NB4 (cell line): ENCODE results near the gene CFAP97D1.

Experiments used
- MAX ChIP-seq: IDR thresholded peaks from 2 replicates; pipeline ENCODE4 v1.6.1; 2011; ENCODE audit warnings: low read depth, low read length
- TF ChIP-seq, protein P1 (sequence below): IDR thresholded peaks from one replicate; pipeline ENCODE4 v1.5.1; 2012; ENCODE audit warnings: low read depth, low read length

DNA sequence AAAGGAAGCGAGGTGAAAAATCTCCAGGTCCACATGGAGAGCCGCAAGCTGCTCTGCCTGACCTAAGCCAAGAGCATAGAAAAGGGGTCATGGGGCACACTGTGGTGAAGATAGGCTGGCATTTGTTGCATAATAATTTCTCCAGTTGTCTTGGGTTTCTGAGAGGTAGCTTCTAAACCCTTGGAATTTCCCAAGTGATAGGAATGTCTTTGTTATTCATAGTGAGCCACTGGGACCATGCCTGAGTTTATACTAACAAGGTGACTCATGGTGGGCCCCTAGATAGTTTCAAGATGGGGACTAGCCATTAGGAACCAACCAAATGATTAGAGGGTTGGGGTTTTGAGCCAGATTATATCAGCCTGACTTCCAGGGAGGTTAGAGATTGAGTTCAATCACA is 47.3 kb upstream of the CFAP97D1 start:
- no peak for TF ChIP-seq MAX
- TF ChIP-seq, protein P1, sequence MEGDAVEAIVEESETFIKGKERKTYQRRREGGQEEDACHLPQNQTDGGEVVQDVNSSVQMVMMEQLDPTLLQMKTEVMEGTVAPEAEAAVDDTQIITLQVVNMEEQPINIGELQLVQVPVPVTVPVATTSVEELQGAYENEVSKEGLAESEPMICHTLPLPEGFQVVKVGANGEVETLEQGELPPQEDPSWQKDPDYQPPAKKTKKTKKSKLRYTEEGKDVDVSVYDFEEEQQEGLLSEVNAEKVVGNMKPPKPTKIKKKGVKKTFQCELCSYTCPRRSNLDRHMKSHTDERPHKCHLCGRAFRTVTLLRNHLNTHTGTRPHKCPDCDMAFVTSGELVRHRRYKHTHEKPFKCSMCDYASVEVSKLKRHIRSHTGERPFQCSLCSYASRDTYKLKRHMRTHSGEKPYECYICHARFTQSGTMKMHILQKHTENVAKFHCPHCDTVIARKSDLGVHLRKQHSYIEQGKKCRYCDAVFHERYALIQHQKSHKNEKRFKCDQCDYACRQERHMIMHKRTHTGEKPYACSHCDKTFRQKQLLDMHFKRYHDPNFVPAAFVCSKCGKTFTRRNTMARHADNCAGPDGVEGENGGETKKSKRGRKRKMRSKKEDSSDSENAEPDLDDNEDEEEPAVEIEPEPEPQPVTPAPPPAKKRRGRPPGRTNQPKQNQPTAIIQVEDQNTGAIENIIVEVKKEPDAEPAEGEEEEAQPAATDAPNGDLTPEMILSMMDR: no peak
